ENCODE results near the gene TUBGCP2. TPM values are rescaled to one million over a fixed set of nuclear protein-coding genes. Genes with fewer than 3 reads are reported as not detected.
A peak's percentile ranks its signal among the peaks of the same experiment; 100 is the strongest.

The TUBGCP2 gene
- total and polyA plus RNA-seq, 2 of the 13 experiments (the other 11 are each of a cell fraction or from before 2014, with no cell fraction given): 21.3 to 34.5 TPM

DNA sequence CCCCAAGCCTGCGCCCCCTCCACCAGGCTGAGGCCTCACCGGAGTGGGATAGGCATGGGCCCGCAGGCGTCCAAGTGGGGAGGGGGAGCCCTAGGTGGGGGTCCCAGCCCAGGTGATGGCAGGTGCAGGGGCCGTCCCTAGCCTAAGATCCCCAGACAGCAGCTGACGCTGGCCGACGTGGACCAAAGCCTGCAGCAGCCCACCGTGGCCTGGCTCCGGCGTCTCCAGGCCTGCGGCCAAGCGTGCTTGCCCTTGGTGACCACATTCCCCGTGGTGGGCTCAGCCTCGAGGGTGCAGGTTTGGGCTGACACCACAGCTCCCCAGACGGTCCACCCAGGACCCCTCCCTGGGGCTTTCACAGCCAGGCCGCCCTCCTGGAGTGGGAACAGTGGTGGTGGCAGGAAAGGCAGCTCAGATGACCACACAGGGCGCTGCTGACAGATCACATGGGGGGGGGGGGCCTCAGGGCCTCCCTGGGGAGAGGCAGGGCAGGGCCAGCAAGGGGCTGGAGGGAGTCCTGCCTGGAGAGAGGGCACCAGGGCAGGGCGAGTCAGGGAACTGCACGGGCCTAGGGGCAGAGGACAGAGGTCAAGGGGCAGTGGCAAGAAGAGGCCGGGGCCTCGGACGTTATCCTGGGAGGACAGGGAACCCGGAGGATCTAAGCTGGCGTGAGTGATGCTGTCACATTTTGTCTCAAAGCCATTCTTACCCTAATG is 31.2 kb downstream of the TUBGCP2 start (continued):
- TF ChIP-seq ELF4 (CRISPR knock-in tag; IDR thresholded peaks at IDR 0.05; ENCODE audit: borderline replicate concordance) (no peak), RORA (CRISPR knock-in tag; IDR thresholded peaks at IDR 0.05) (no peak), ZNF232 (CRISPR knock-in tag; IDR thresholded peaks at IDR 0.05; ENCODE audit: borderline replicate concordance) (no peak), KLF13 (CRISPR knock-in tag; IDR thresholded peaks at IDR 0.05) (no peak)
- TF ChIP-seq, protein P1, sequence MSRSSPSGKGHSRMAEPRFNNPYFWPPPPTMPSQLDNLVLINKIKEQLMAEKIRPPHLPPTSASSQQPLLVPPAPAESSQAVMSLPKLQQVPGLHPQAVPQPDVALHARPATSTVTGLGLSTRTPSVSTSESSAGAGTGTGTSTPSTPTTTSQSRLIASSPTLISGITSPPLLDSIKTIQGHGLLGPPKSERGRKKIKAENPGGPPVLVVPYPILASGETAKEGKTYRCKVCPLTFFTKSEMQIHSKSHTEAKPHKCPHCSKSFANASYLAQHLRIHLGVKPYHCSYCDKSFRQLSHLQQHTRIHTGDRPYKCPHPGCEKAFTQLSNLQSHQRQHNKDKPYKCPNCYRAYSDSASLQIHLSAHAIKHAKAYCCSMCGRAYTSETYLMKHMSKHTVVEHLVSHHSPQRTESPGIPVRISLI (CRISPR knock-in tag; IDR thresholded peaks at IDR 0.05; ENCODE audit: borderline replicate concordance): no peak

DNA sequence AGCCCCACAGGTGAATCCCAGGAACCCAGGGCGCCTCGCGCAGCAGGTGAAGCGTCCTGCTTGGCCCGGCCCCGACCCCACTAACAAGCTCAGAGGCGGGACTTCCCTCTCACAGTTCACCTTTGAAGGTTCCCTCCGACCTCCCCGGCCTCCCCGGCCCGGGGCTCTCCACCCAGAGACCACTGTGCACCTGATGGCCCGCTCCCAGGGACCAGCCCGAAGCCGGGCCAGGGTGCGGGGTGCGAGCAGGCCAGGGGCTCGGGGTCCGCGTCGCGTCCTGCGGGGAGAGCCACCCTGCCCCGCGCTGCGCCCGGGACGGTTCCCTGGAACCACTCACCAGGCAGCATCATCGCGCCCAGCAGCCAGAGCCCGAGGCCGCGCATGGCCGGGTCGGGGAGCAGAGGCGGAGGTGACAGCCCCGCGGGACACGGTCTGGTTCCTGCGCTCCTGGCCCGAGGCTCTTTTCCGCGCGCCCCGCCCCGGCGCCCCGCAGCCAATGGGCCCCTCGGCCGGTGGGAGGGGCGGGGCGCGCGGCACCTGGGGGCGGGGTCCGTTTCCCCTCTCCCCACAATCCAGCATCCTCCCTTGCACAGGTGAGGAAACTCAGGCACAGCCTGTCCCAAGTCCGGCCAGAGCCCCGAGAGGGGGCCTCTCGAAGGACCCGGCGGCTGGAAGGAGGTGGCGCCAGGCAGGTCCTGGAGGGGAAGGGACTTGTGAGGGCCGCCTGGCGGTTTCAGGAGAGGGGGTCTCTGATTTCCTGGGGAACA is 32.1 kb downstream of the TUBGCP2 start, which contains the start of gene ADAM8:
TSS of gene ADAM8 (minus strand) at position 434 of the 767 bp plus-strand sequence. CDS start at position 383, 51 bp downstream.
- BruUV-seq (replicated peaks): no TSS peak
- Histone ChIP-seq H3K9me3 (ENCODE audit: low read length) (no peaks in the 10 kb centered on the region), H3K79me2 (ENCODE audit: insufficient read depth, low read length) (no peaks in the 10 kb centered on the region), H3K4me1 (ENCODE audit: insufficient read depth, low read length) (peaks cover 23% of the 10 kb centered on the region), H3K27ac (ENCODE audit: extremely low read length, insufficient read depth, low read length) (no peak within 1 kb of the TSS), H2AFZ (ENCODE audit: low read length) (no peak within 1 kb of the TSS), H3K9ac (ENCODE audit: insufficient read depth, low read depth, low read length) (no peak within 1 kb of the TSS), H3K4me2 (ENCODE audit: low read depth, low read length) (peak within 1 kb of the TSS; percentile 60; the same call in 1 of the 2 replicates), H3K27me3 (ENCODE audit: control insufficient read depth in 1 of 2, insufficient read depth in 2 of 2, low read length in 2 of 2) (peaks cover 0 to 21% of the 10 kb centered on the region in 2 experiments; a peak in 3 of 5 replicates), H4K20me1 (ENCODE audit: insufficient read depth, low read length) (peaks cover 7% of the 10 kb centered on the region; the same call in 1 of the 2 replicates), H3K36me3 (replicated peaks in 1 of 2; ENCODE audit: control insufficient read depth in 1 of 2, insufficient read depth in 2 of 2, low read length in 2 of 2) (peaks cover 6 to 11% of the 10 kb centered on the region in 2 experiments; a peak in 2 of 5 replicates), H3K4me3 (replicated peaks in 1 of 3; ENCODE audit: insufficient read depth in 1 of 3, low read depth in 2 of 3, low read length in 3 of 3) (peak within 1 kb of the TSS in 1 of 3 experiments; percentile 48; a peak in 1 of 6 replicates)
- DNase-seq (ENCODE audit: low spot score) (no peak), ATAC-seq (no peak), FAIRE-seq (no peak)
- WGBS (ENCODE audit: low lambda C conversion rate): 72% methylated on average over 26 of the region's 63 CpGs
- TF ChIP-seq GABPA (IDR thresholded peaks at IDR 0.05; ENCODE audit: low read depth, low read length) (no peak), GABPA (CRISPR knock-in tag; IDR thresholded peaks at IDR 0.05; ENCODE audit: low read depth) (no peak), FOXC1 (CRISPR knock-in tag; IDR thresholded peaks at IDR 0.05; ENCODE audit: borderline replicate concordance) (no peak), HNF4A (CRISPR knock-in tag; IDR thresholded peaks at IDR 0.05) (no peak), AGO2 (optimal IDR thresholded peaks at IDR 0.05; ENCODE audit: low read depth, low read length) (peak; percentile 25)
- intact Hi-C loops (cut with micrococcal nuclease; ENCODE audit: unreplicated experiment): no loop called here
- ChIA-PET CTCF (ENCODE audit: low intra/inter-chr PET ratio, low total read pairs) (no interaction called here), POLR2A (no interaction called here)
- in situ Hi-C loops (cut with HindIII; ENCODE audit: extremely low pct_ligation_motif_present, low pct_unique_long_range_greater_than_20kb): no loop called here
